Liver (tissue), 9 donors: ENCODE data around the gene PACS1. TPM values are rescaled to one million over a fixed set of nuclear protein-coding genes. Genes with fewer than 3 reads are reported as not detected.

Experiments used
- DNase-seq: peaks from one replicate; pipeline ENCODE4 v3.0.0-alpha.2; 2017; ENCODE audit warnings: low spot score
- H3K27ac ChIP-seq, 2 donors: one replicate each; pipeline ENCODE4 v1.7.0; 2013; ENCODE audit warnings: inconsistent platforms in 2 of 2, low read length in 2 of 2, control low read depth in 1 of 2, low read depth in 1 of 2, mild to moderate bottlenecking in 1 of 2
- H3K27me3 ChIP-seq, 4 donors: one replicate each; pipeline versions ENCODE4 v1.6.1 to v1.7.0; 2013; ENCODE audit warnings: low read length in 3 of 4, inconsistent platforms in 1 of 4, mild to moderate bottlenecking in 1 of 4, moderate library complexity in 1 of 4; ENCODE audit not compliant: control insufficient read depth in 4 of 4, insufficient read depth in 4 of 4
- H3K36me3 ChIP-seq, 4 donors: one replicate each; pipeline versions ENCODE4 v1.6.1 to v1.7.0; 2013; ENCODE audit warnings: low read length in 3 of 4, mild to moderate bottlenecking in 3 of 4, low read depth in 1 of 4, moderate library complexity in 1 of 4; ENCODE audit not compliant: control insufficient read depth in 4 of 4, insufficient read depth in 3 of 4
- H3K4me1 ChIP-seq, 4 donors: one replicate each; pipeline versions ENCODE4 v1.6.1 to v1.7.0; 2013; ENCODE audit warnings: low read length in 3 of 4, mild to moderate bottlenecking in 3 of 4, moderate library complexity in 1 of 4; ENCODE audit not compliant: control insufficient read depth in 4 of 4, insufficient read depth in 4 of 4
- H3K4me3 ChIP-seq, 3 donors: one replicate each; pipeline versions ENCODE4 v1.6.1 to v1.7.0; 2013; ENCODE audit warnings: low read length in 3 of 3, control low read depth in 1 of 3, low read depth in 1 of 3, mild to moderate bottlenecking in 1 of 3
- H3K9ac ChIP-seq, 2 donors: one replicate each; pipeline ENCODE4 v1.7.0; 2013; ENCODE audit warnings: low read length in 2 of 2, mild to moderate bottlenecking in 2 of 2, moderate library complexity in 2 of 2, control low read depth in 1 of 2, low read depth in 1 of 2
- H3K9me3 ChIP-seq, 4 donors: one replicate each; pipeline versions ENCODE4 v1.6.1 to v1.7.0; 2013; ENCODE audit warnings: low read length in 3 of 4; ENCODE audit not compliant: control insufficient read depth in 4 of 4
- CTCF ChIP-seq: fragments of 150-350 bp; IDR thresholded peaks from 2 replicates; pipeline ENCODE4 v1.5.1; 2017; ENCODE audit warnings: improper control_type of control experiment, low read depth, low read length; ENCODE audit not compliant: missing input control
- EGR1 ChIP-seq, 2 donors: IDR thresholded peaks; 2 replicates each; pipeline ENCODE4 v1.6.1; 2016 to 2018; ENCODE audit warnings: antibody characterized with exemption in 2 of 2, low read depth in 2 of 2
- FOXA1 ChIP-seq: IDR thresholded peaks from 2 replicates; pipeline ENCODE4 v1.6.1; 2016; ENCODE audit warnings: antibody characterized with exemption
- FOXA2 ChIP-seq: IDR thresholded peaks from 2 replicates; pipeline ENCODE4 v1.6.1; 2016; ENCODE audit warnings: antibody characterized with exemption
- HNF4G ChIP-seq: IDR thresholded peaks from 2 replicates; pipeline ENCODE4 v1.6.1; 2016; ENCODE audit warnings: antibody characterized with exemption
- MAX ChIP-seq: IDR thresholded peaks from 2 replicates; pipeline ENCODE4 v1.6.1; 2016; ENCODE audit warnings: antibody characterized with exemption
- RAD21 ChIP-seq, 2 donors: IDR thresholded peaks; 2 replicates each; pipeline ENCODE4 v1.6.1; 2016; ENCODE audit warnings: antibody characterized with exemption in 2 of 2, mild to moderate bottlenecking in 2 of 2
- REST ChIP-seq: IDR thresholded peaks from 2 replicates; pipeline ENCODE4 v1.6.1; 2016; ENCODE audit warnings: antibody characterized with exemption, mild to moderate bottlenecking
- SP1 ChIP-seq: IDR thresholded peaks from 2 replicates; pipeline ENCODE4 v1.6.1; 2018; ENCODE audit warnings: antibody characterized with exemption, mild to moderate bottlenecking
- YY1 ChIP-seq: IDR thresholded peaks from 2 replicates; pipeline ENCODE4 v1.6.1; 2016; ENCODE audit warnings: antibody characterized with exemption, mild to moderate bottlenecking
- ZBTB33 ChIP-seq: IDR thresholded peaks from 2 replicates; pipeline ENCODE4 v1.6.1; 2016; ENCODE audit warnings: antibody characterized with exemption
- WGBS: extraction: QIAGEN DNeasy Blood & Tissue Kit; methylation state at CpG from one replicate; pipeline ENCODE4 v1.1.7; 2013; 5-methylcytosine and 5-hydroxymethylcytosine counted together
- polyA plus RNA-seq, 2 donors: library from polyadenylated mRNA; stranded (reverse) in 1 of 2; unstranded in 1 of 2; fragments of 200-250 nt in 1 of 2; fragments of >200 nt in 1 of 2; fragmentation: Nextera tagmentation in 1 of 2; extraction: Ambion mirVana in 1 of 2; gene quantifications; one replicate each; pipeline versions ENCODE4 v1.2.1 to v1.2.3, GENCODE V29; 2013 to 2015
- total RNA-seq, 2 donors: library from RNA; depleted of rRNA; stranded (reverse); fragments of >200 nt; gene quantifications; one replicate each; pipeline ENCODE4 v1.2.3, GENCODE V29; 2014
- donor health status: healthy.
- donor health status: healthy.
- donor health status: healthy.
- donor health status: healthy.
- donor health status: healthy.

Gene PACS1
- total and polyA plus RNA-seq, 4 donors = 2.7 to 9.1 (median 7.3) TPM

GRCh38 chr11:66291303-66291705 is 221.2 kb downstream of the PACS1 start:
- Histone ChIP-seq H3K27ac (no peak overlapping the region), H3K9me3 (no peaks in the 10 kb centered on the region), H3K9ac (no peak overlapping the region), H3K4me3 (peak overlapping the region in 1 of 3 donors; percentile 47), H3K4me1 (peaks cover 19 to 36% (median 29%) of the 10 kb centered on the region in 4 donors), H3K27me3 (peaks cover 0 to 5% (median 0%) of the 10 kb centered on the region in 4 donors), H3K36me3 (no peaks in the 10 kb centered on the region)
- 20% methylated on average over 16 of the region's 16 CpGs for WGBS
- TF ChIP-seq EGR1 (IDR thresholded peaks at IDR 0.05; ENCODE audit: low read depth in 2 of 2) = no peak
- no peak for TF ChIP-seq ZBTB33
- TF ChIP-seq FOXA1 = no peak
- no peak for TF ChIP-seq SP1
- no peak for TF ChIP-seq RAD21 (IDR thresholded peaks at IDR 0.05)
- no peak for TF ChIP-seq FOXA2
- no peak for TF ChIP-seq MAX
- TF ChIP-seq REST = no peak
- DNase-seq = no peak

- TF ChIP-seq FOXA2 (no peak), EGR1 (IDR thresholded peaks at IDR 0.05; ENCODE audit: low read depth in 2 of 2) (no peak), HNF4G (no peak), YY1 (no peak), CTCF (no peak)
- Histone ChIP-seq H3K36me3 (no peaks in the 10 kb centered on the region), H3K9ac (no peak within 1 kb of the TSS), H3K9me3 (no peaks in the 10 kb centered on the region), H3K27ac (no peak within 1 kb of the TSS), H3K27me3 (peaks cover 0 to 5% (median 0%) of the 10 kb centered on the region in 4 donors), H3K4me1 (peaks cover 19 to 33% (median 25%) of the 10 kb centered on the region in 4 donors), H3K4me3 (peak within 1 kb of the TSS in 1 of 3 donors; percentile 47)
- WGBS = 2% methylated on average over 95 of the region's 95 CpGs
- DNase-seq = no peak
These were observed 221.9 kb downstream of the PACS1 start, which contains the start of gene TMEM151A for GRCh38 chr11:66291706-66292542. TSS of gene TMEM151A (plus strand) at chr11:66291894. CDS start at chr11:66292014, 120 bp downstream.
